GM12874 (cell line): ENCODE data around the gene ADGRE2.

Experiments used
- CTCF ChIP-seq: IDR thresholded peaks from 2 replicates; pipeline ENCODE4 v1.5.1; 2011; ENCODE audit warnings: low read depth, mild to moderate bottlenecking, control low read depth, low read length, moderate library complexity; ENCODE audit not compliant: insufficient read depth

ADGRE2 gene

DNA sequence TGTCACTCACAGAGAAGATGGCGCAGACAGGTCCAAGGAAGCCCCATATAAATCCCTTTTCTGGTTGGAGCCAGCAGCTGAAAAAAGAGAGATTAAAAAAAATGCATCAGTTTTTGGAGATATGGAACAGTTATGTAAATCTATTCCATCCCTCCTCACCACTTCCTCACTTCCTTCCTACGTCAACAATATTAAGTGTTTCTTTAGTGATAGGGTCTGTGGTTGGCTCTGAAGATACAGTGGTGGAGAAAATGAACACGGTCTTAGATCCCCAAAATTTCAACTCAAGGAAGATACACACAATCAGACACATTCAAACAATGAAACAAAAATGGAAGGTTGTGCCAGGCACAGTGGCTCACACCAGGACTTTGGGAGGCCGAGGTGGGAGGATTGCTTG is 31.5 kb downstream of the ADGRE2 start:
- TF ChIP-seq CTCF: no peak

GRCh38 chr19:14735915-14736314 is 42.4 kb downstream of the ADGRE2 start:
- TF ChIP-seq CTCF: no peak

GRCh38 chr19:14733574-14733973 is 44.8 kb downstream of the ADGRE2 start:
- no peak for TF ChIP-seq CTCF

DNA sequence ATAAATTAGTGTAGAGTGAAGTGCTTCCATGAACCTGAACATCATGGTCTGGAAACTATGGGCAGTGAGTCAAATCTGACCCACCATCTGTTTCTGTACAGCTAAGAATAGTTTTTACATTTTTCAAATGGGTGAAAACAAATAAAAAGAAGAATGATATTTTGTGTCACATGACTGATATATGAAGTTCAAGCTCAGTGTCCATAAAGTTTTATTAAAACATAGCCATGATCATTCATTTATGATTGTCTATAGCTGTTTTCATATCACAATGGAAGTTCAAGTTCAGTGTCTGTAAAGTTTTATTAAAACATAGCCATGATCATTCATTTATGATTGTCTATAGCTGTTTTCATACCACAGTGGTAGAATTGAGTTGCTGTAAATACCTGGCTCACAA is 45.9 kb downstream of the ADGRE2 start:
- TF ChIP-seq CTCF: no peak

DNA sequence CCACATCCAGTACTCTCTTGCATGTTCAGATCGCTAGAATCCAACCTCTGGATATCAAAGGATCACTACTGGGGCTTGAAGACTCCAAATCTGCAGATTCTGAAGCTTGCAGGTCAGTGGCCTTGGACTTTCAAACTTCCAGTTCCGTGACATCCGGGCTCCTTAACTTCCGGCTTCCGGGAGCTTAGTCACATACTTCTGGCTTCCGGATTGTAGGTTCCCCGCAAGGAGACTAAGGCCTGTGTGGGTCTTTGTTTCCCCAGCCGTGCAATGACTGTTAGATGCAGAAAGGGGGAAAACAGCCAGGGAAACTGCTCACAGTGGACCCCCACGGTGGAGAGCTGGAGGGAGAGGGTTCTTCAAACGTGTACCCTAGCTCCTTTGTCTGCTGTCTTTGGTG is 47.2 kb downstream of the ADGRE2 start:
- no peak for TF ChIP-seq CTCF

DNA sequence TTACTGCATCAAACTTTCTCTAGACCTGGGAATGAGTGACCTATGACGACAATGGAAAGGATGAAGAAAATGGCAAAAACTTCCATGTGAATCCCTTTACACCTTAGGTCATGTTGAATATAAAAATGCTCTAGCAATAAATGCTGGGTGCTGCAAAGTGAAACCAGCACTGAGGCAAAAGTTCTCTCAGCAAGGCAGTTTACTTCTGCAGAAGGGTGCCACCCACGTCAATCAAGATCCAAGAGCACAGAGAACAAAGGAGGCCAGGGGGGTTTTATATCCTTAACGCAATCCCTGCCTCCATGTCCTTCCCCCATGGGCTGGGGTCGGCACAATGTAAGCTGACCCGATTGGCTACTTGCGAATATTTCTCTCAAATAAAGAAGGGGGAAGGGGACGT is 49.8 kb downstream of the ADGRE2 start:
- TF ChIP-seq CTCF: no peak

GRCh38 chr19:14722127-14722526 is 56.2 kb downstream of the ADGRE2 start:
- TF ChIP-seq CTCF: no peak

- TF ChIP-seq CTCF: no peak
These were observed 59.2 kb downstream of the ADGRE2 start for GRCh38 chr19:14719162-14719561.
